GM21515 (cell line): ENCODE results near the gene CRYM.
"Not testable (repeated sequence)": the region's sequence is repeated elsewhere in the genome, so short reads cannot be mapped to it uniquely, and the experiment has no call there.

Experiments
- ATAC-seq: cut with Tn5 transposase; IDR thresholded peaks from one replicate; pipeline ENCODE4 v1.9.1; 2021; ENCODE audit not compliant: unreplicated experiment

CRYM gene

DNA sequence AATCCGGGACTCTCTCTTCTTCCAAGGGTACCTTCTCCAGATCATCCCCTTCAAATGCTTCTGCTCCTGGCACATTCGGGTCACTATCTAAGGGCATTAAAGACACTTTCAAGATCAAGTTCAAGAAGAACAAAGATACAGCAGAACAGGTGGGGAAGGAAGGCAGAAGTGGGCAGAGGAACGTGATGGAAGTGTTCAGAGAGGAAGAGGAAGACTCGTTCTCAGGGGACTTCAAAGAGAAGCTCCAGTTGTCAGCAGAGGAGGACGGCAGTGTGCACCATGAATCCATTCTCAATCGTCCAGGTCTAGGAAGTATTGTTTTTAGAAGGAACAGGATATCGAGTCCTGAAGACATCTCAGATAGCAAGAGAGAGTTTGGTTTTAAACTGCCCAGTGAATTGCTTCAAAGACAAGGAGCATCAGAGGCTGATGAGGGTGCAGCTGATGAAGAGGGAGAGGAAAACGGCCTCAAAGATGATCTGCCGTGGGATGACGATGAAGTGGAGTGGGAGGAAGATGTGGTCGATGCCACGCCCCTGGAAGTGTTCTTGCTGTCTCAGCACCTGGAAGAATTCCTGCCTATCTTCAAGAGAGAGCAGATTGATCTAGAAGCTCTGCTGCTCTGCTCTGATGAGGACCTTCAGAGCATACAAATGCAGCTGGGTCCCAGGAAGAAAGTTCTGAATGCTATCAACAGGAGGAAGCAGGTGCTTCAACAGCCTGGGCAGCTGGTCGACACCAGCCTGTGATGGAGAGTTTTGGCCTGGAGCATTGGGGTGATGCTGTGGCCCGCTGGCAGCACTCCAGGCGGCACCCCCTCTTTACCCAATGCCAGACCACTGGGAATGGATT, 27.8 kb downstream of the CRYM start:
- ATAC-seq, result no peak

DNA sequence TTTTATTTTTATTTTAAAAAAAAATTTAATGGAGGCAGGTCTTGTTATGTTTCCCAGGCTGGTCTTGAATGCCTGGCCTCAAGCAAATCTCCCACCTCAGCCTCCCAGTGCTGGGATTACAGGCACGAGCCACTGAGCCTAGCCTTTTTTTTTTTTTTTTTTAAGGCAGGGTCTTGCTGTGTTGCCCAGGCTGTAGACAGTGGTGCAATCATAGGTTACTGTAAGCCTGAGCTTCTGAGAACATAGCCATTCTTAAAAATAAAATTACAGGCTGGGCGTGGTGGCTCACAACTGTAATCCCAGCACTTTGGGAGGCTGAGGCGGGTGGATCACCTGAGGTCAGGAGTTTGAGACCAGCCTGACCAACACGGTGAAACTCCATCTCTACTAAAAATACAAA, 29.9 kb downstream of the CRYM start:
- ATAC-seq, result not testable (repeated sequence)

DNA sequence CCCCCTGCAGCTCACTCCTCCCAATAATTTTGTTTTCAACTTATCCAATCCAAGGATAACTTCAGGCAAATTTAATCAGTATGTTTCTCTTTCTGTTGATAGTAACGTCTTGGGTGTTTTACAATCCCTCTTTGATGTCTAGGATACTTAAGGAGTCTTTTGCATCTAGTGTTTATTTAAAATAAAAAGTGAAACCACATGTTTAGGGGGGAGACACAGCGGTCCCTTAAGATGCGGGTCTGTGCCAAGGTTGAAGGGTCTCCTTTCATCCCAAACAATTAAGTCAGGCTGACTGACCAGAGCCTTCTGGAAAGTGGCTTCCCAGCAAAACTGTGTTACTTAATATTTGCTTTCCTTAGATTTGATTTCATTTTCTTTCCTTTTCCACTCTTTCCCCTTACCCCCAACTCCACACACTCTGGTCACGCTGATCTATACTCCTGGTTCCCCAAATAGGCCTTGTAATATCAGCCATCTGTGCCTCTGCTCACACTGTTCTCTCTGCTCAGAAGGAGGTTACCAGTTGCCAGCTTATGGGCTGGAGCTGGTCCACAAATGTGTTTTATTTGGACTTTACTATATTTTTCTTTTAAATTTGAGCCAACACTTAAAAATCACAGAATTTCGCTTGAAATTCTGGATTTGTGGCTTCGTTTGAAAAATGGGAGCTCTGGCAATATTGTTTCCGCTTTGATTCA, 33.4 kb downstream of the CRYM start:
- ATAC-seq, result no peak

GRCh38 chr16:21242756-21243155, 35.3 kb downstream of the CRYM start:
- ATAC-seq, result no peak

DNA sequence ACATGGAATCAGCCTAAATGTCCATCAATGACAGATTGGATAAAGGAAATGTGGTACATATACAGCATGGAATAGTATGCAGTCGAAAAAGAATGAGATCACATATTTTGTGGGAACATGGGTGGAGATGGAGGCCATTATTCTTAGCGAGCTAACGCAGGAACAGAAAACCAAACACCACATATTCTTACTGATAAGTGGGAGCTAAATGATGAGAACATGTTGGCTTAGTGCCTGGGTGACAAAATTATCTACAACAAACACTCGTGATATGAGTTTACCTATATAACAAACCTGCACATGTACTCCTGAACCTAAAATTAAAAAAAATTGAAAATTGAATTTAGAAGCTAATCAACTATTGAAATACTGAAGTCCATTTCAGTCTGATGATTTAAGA, 38.4 kb downstream of the CRYM start:
- no peak for ATAC-seq

DNA sequence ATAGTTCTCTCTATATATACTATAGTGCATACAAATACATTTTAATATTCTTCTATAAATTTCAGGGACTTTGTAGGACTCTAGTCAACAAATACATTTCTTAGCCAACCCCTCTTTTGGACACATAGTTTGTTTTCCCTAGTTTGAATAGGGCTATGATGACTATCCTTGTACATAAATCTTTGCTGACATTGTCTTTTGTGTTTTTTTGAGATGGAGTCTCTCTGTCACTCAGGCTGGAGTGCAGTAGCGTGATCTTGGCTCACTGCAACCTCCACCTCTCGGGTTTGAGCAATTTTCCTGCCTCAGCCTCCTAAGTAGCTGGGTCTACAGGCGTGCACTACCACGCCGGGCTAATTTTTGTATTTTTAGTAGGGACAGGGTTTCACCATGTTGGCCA, 41.3 kb downstream of the CRYM start:
- no peak for ATAC-seq

GRCh38 chr16:21235199-21235585, 42.9 kb downstream of the CRYM start:
- no peak for ATAC-seq

GRCh38 chr16:21233521-21234150, 44.5 kb downstream of the CRYM start, which contains the start of gene ANKS4B:
TSS of gene ANKS4B (plus strand) at chr16:21233699. CDS start at chr16:21233738, 39 bp downstream.
- no peak for ATAC-seq

GRCh38 chr16:21233045-21233520, 45.0 kb downstream of the CRYM start:
- no peak for ATAC-seq

DNA sequence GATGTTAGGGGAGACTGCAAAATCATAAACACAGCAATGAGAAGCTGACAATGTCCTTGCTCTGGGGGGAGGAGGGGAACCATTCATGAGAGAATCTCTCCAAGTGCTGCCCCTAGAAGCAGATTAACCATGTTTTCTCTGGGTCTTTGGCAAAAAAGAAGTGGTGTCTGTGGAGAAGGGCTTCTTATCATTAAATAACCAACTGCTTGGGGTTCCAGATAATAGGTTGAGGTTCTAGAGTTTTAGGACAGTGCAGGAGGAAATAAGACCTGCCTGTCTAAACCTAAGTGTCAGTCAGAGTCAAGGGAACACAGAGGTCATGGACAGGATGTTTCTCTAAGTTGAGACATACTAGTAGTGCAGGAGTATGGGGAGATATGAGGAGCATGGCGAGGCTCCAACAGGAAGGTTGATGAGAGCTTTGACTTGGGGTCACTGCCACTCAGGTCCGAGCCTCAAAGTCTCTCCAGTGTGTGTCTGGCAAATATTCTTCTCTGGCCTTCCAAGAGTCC, 49.7 kb downstream of the CRYM start:
- ATAC-seq, result no peak

DNA sequence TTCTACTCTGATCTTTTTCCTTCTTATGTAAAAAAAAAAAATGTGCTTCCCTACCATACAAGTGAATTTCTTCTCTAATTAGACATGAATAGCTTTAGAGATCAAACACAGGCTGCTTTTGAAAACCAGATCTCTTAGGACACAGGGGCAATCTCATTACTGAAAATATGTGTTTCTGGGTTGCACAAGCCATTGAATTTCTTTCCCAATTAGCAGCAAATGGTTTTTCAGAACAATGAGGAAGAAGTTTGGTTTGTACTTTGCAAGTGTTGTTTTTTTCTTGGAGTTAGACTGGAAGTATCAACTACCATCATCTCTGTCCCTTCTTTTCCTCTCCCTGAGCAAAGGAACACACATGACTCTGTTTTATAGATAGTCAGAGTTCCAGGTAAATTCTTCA, 50.2 kb downstream of the CRYM start:
- no peak for ATAC-seq

GRCh38 chr16:21226749-21227148, 51.3 kb downstream of the CRYM start:
- no peak for ATAC-seq

- no peak for ATAC-seq
These were observed 53.3 kb downstream of the CRYM start for GRCh38 chr16:21224800-21225199.

- no peak for ATAC-seq
These were observed 54.3 kb downstream of the CRYM start for GRCh38 chr16:21223787-21224186.

GRCh38 chr16:21222495-21223337, 55.4 kb downstream of the CRYM start:
- ATAC-seq, result no peak

DNA sequence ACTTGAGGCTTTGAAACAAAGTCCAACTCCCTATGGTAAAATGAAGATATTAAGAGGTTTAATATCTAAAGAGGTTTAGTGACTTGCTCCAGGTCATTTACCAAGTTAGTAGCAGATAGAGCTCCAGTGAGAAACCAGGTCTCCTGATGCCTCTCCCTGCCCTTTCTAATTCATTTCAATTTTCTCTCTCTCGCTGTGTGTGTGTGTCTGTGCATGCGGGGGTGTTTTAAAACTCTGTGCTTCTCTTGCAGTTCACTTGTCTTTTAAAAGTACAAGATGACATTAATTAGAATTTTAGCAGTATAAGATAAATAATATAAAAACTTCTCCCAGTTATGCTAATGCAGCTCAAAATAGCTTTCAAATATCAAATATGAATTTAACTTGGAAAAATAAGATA, 58.5 kb downstream of the CRYM start:
- ATAC-seq, result no peak

DNA sequence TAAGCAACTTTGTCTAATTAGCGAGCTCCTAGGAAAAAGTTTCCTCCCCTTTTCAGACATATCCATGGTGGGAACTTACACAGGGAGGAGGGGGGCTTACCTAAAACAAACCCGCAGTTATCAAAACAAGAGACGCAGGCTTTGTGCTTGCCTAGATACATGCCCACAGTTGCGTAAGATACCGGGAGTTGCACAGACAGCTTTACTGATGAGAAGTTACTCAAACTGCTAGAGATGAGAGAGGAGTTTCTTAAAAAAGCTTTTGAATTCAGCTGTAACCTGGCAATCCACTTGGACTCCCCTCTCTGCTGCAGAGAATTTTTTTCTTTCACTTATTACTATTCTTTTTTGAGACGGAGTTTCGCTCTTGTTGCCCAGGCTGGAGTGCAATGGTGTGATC, 59.9 kb downstream of the CRYM start:
- no peak for ATAC-seq

- no peak for ATAC-seq
These were observed 61.0 kb downstream of the CRYM start for GRCh38 chr16:21217121-21217520.

- ATAC-seq, result no peak
These were observed 64.0 kb downstream of the CRYM start for GRCh38 chr16:21214086-21214485.

- no peak for ATAC-seq
These were observed 66.6 kb downstream of the CRYM start, which contains the start of gene ZP2 for GRCh38 chr16:21211486-21211885. TSS of gene ZP2 (minus strand) at chr16:21211574. CDS start at chr16:21211547, 27 bp downstream.
